IMR-90 (cell line): Measurements from ENCODE around the gene SCGB1A1. TPM values are rescaled to one million over a fixed set of nuclear protein-coding genes. Genes with fewer than 3 reads are reported as not detected.

Experiments
- ATAC-seq: fragments of 200-7000 bp; cut with Tn5 transposase; 2 replicates; pipeline ENCODE4 v1.9.1; 2020; ENCODE audit warnings: low read depth, mild to moderate bottlenecking, moderate library complexity
- BruUV-seq: library from RNA; stranded (reverse); fragments of 400-500 nt; replicated peaks from 2 replicates; lab custom pipeline; 2021; lab: Mats Ljungman, UMichigan
- CTCF ChIA-PET: fragments of 300-600 bp; formaldehyde crosslinking; extraction: SDS; loops from one replicate; lab custom pipeline; 2021; ENCODE audit warnings: antibody characterized with exemption; lab: Yijun Ruan, JAX
- POLR2A ChIA-PET: fragments of 300-600 bp; sonication (Branson Sonifier 250); formaldehyde crosslinking; loops from one replicate; lab custom pipeline; 2022; ENCODE audit warnings: antibody characterized with exemption; ENCODE audit not compliant: unreplicated experiment; lab: Charles Lee
- DNase-seq: peaks from one replicate; pipeline ENCODE4 v3.0.0; 2013
- H2AFZ ChIP-seq: replicated peaks from 2 replicates; pipeline ENCODE3; 2013; ENCODE audit warnings: low read length, mild to moderate bottlenecking; ENCODE audit not compliant: poor library complexity
- H2AK5ac ChIP-seq: 2 replicates; pipeline ENCODE4 v1.6.1; 2013; ENCODE audit warnings: low read depth, low read length, inconsistent platforms
- H2AK9ac ChIP-seq: replicated peaks from 2 replicates; pipeline ENCODE3; 2013; ENCODE audit warnings: mild to moderate bottlenecking, low read depth, low read length, moderate library complexity; ENCODE audit not compliant: poor library complexity
- H2BK120ac ChIP-seq: 2 replicates; pipeline ENCODE4 v1.6.1; 2013; ENCODE audit warnings: low read depth, low read length, inconsistent platforms
- H2BK15ac ChIP-seq: 3 replicates; pipeline ENCODE4 v1.6.1; 2013; ENCODE audit warnings: low read depth, low read length, inconsistent platforms
- H2BK20ac ChIP-seq: 2 replicates; pipeline ENCODE4 v1.6.1; 2013; ENCODE audit warnings: low read depth, mild to moderate bottlenecking, inconsistent platforms, low read length, moderate library complexity
- H2BK5ac ChIP-seq: 2 replicates; pipeline ENCODE4 v1.6.1; 2013; ENCODE audit warnings: mild to moderate bottlenecking, low read depth, low read length, inconsistent platforms; ENCODE audit not compliant: poor library complexity, severe bottlenecking
- H3K14ac ChIP-seq: replicated peaks from 2 replicates; pipeline ENCODE4 v1.6.1; 2013; ENCODE audit warnings: low read depth, low read length, inconsistent platforms
- H3K18ac ChIP-seq: 2 replicates; pipeline ENCODE4 v1.6.1; 2013; ENCODE audit warnings: low read depth, low read length, control low read depth
- H3K23ac ChIP-seq: 2 replicates; pipeline ENCODE4 v1.6.1; 2013; ENCODE audit warnings: low read depth, low read length, inconsistent platforms
- H3K27ac ChIP-seq: 2 replicates; pipeline ENCODE4 v1.5.1; 2013; ENCODE audit warnings: mild to moderate bottlenecking, control low read depth, low read length; ENCODE audit not compliant: insufficient read depth
- H3K27me3 ChIP-seq: 2 replicates; pipeline ENCODE4 v1.6.1; 2013; ENCODE audit warnings: low read length; ENCODE audit not compliant: control insufficient read depth, insufficient read depth
- H3K36me3 ChIP-seq: 2 replicates; pipeline ENCODE4 v1.6.1; 2013; ENCODE audit warnings: low read length, mixed read lengths; ENCODE audit not compliant: control insufficient read depth, insufficient read depth
- H3K4ac ChIP-seq: 2 replicates; pipeline ENCODE4 v1.6.1; 2013; ENCODE audit warnings: low read depth, low read length, inconsistent platforms
- H3K4me1 ChIP-seq: 2 replicates; pipeline ENCODE4 v1.6.1; 2013; ENCODE audit warnings: low read length, mixed read lengths; ENCODE audit not compliant: control insufficient read depth, insufficient read depth
- H3K4me2 ChIP-seq: 2 replicates; pipeline ENCODE4 v1.6.1; 2013; ENCODE audit warnings: low read depth, mild to moderate bottlenecking, control low read depth, low read length, moderate library complexity
- H3K4me3 ChIP-seq: 2 replicates; pipeline ENCODE4 v1.5.1; 2013; ENCODE audit warnings: low read depth, mild to moderate bottlenecking, control low read depth, low read length, moderate library complexity; ENCODE audit not compliant: insufficient read depth
- H3K56ac ChIP-seq: 2 replicates; pipeline ENCODE4 v1.6.1; 2013; ENCODE audit warnings: low read length, inconsistent platforms; ENCODE audit not compliant: insufficient read depth; ENCODE audit errors: extremely low read depth
- H3K79me1 ChIP-seq, 2 experiments: 2 replicates each; pipeline ENCODE4 v1.6.1; 2013; ENCODE audit warnings: low read length in 2 of 2, inconsistent platforms in 1 of 2, low read depth in 1 of 2
- H3K9ac ChIP-seq: 2 replicates; pipeline ENCODE4 v1.6.1; 2013; ENCODE audit warnings: low read depth, low read length, control low read depth
- H3K9me1 ChIP-seq: 2 replicates; pipeline ENCODE4 v1.6.1; 2013; ENCODE audit warnings: low read length, inconsistent platforms; ENCODE audit not compliant: insufficient read depth
- H3K9me3 ChIP-seq: 2 replicates; pipeline ENCODE4 v1.6.1; 2013; ENCODE audit warnings: low read length; ENCODE audit not compliant: control insufficient read depth, insufficient read depth
- H4K20me1 ChIP-seq: 2 replicates; pipeline ENCODE4 v1.6.1; 2013; ENCODE audit warnings: low read length, inconsistent platforms; ENCODE audit not compliant: insufficient read depth
- H4K5ac ChIP-seq: 2 replicates; pipeline ENCODE4 v1.6.1; 2013; ENCODE audit warnings: mild to moderate bottlenecking, low read depth, low read length, control low read depth
- H4K8ac ChIP-seq, 2 experiments: 2 replicates each; pipeline ENCODE4 v1.6.1; 2013; ENCODE audit warnings: low read depth in 2 of 2, low read length in 2 of 2, control low read depth in 1 of 2, inconsistent platforms in 1 of 2
- H4K91ac ChIP-seq: 2 replicates; pipeline ENCODE4 v1.6.1; 2013; ENCODE audit warnings: low read depth, low read length, inconsistent platforms; ENCODE audit not compliant: insufficient read depth
- BHLHE40 ChIP-seq: fragments of 150-350 bp; IDR thresholded peaks from 2 replicates; pipeline ENCODE4 v1.6.1; 2016; ENCODE audit warnings: mild to moderate bottlenecking, low read depth, low read length
- CEBPB ChIP-seq: IDR thresholded peaks from 2 replicates; pipeline ENCODE4 v1.6.1; 2012; ENCODE audit warnings: low read depth, low read length, improper control_type of control experiment
- CHD1 ChIP-seq: IDR thresholded peaks from 2 replicates; pipeline ENCODE4 v1.6.1; 2012; ENCODE audit warnings: low read depth, low read length, improper control_type of control experiment
- CTCF ChIP-seq: conservative IDR thresholded peaks from 2 replicates; pipeline ENCODE4 v1.5.1; 2012; ENCODE audit warnings: mild to moderate bottlenecking, low read depth, low read length, improper control_type of control experiment
- ELK1 ChIP-seq: fragments of 150-350 bp; IDR thresholded peaks from 2 replicates; pipeline ENCODE4 v1.6.1; 2016; ENCODE audit warnings: low read depth, mild to moderate bottlenecking, low read length, moderate library complexity, borderline replicate concordance
- FOS ChIP-seq: fragments of 150-350 bp; IDR thresholded peaks from 2 replicates; pipeline ENCODE4 v1.6.1; 2016; ENCODE audit warnings: low read depth, low read length
- MAFK ChIP-seq: IDR thresholded peaks from 2 replicates; pipeline ENCODE4 v1.6.1; 2012; ENCODE audit warnings: low read depth, low read length, improper control_type of control experiment
- MAZ ChIP-seq: IDR thresholded peaks from 2 replicates; pipeline ENCODE4 v1.6.1; 2012; ENCODE audit warnings: low read depth, mild to moderate bottlenecking, low read length, improper control_type of control experiment, moderate library complexity, borderline replicate concordance
- MXI1 ChIP-seq: IDR thresholded peaks from 2 replicates; pipeline ENCODE4 v1.6.1; 2012; ENCODE audit warnings: low read depth, mild to moderate bottlenecking, low read length, moderate library complexity, borderline replicate concordance
- NFE2L2 ChIP-seq: fragments of 150-350 bp; IDR thresholded peaks from 2 replicates; pipeline ENCODE4 v1.6.1; 2016; ENCODE audit warnings: low read depth, mild to moderate bottlenecking, low read length
- POLR2A ChIP-seq: IDR thresholded peaks from 2 replicates; pipeline ENCODE4 v1.6.1; 2012; ENCODE audit warnings: mild to moderate bottlenecking, low read depth, low read length
- RAD21 ChIP-seq: IDR thresholded peaks from 2 replicates; pipeline ENCODE4 v1.6.1; 2012; ENCODE audit warnings: low read length, improper control_type of control experiment
- RCOR1 ChIP-seq: IDR thresholded peaks from 2 replicates; pipeline ENCODE4 v1.6.1; 2012; ENCODE audit warnings: mild to moderate bottlenecking, low read length, improper control_type of control experiment; ENCODE audit not compliant: insufficient replicate concordance
- RFX5 ChIP-seq: IDR thresholded peaks from 2 replicates; pipeline ENCODE4 v1.8.0; 2012; ENCODE audit warnings: low read depth, mild to moderate bottlenecking, low read length, moderate library complexity
- SMC3 ChIP-seq: fragments of 150-350 bp; IDR thresholded peaks from 2 replicates; pipeline ENCODE4 v1.6.1; 2016; ENCODE audit warnings: low read depth, mild to moderate bottlenecking, antibody characterized with exemption, low read length, moderate library complexity
- USF2 ChIP-seq: fragments of 150-350 bp; IDR thresholded peaks from 2 replicates; pipeline ENCODE4 v1.6.1; 2017; ENCODE audit warnings: mild to moderate bottlenecking, antibody characterized with exemption, low read length, low read depth
- WGBS, 2 experiments: methylation state at CpG; one replicate each; pipeline versions ENCODE4 v1.1.5 to v1.1.7; 2013; ENCODE audit warnings: missing lambda C conversion rate in 2 of 2; ENCODE audit not compliant: insufficient read length in 1 of 2; ENCODE audit errors: extremely low coverage in 2 of 2; 5-methylcytosine and 5-hydroxymethylcytosine counted together
- dilution Hi-C: fragments of 300-500 bp; cut with HindIII; formaldehyde crosslinking; loops from one replicate; pipeline ENCODE4 v1.14.3; 2018; ENCODE audit warnings: low sequenced_read_pairs; ENCODE audit not compliant: unreplicated experiment
- in situ Hi-C: fragments of 300-500 bp; cut with MboI; formaldehyde crosslinking; loops from 3 replicates; pipeline ENCODE4 v1.14.3; 2019; ENCODE audit warnings: low sequenced_read_pairs, inconsistent platforms, mixed read lengths
- intact Hi-C: fragments of 100-400 bp; cut with micrococcal nuclease; formaldehyde crosslinking; loops from 2 replicates; pipeline ENCODE4 v1.10.0; 2022
- polyA plus RNA-seq, 3 experiments: library from polyadenylated mRNA; depleted of rRNA; stranded (reverse); fragments of >200 nt; gene quantifications; 2 replicates each; pipeline ENCODE4 v1.2.3, GENCODE V29; 2012; ENCODE audit warnings: low replicate concordance in 1 of 3
- total RNA-seq: library from RNA; depleted of rRNA; stranded (reverse); fragments of >200 nt; gene quantifications from 2 replicates; pipeline ENCODE4 v1.2.3, GENCODE V29; 2012

SCGB1A1 gene
- total and polyA plus RNA-seq, 2 of the 4 experiments (the other 2 are of a cell fraction), result not detected

- no peak overlapping the region for H2BK20ac ChIP-seq
- H4K20me1 ChIP-seq, result no peaks in the 10 kb centered on the region
- H2BK120ac ChIP-seq, result no peak overlapping the region
- H3K9ac ChIP-seq, result no peak overlapping the region
- WGBS, 2 experiments, result no CpG with 5 or more reads among the region's 4 CpGs
- H3K4ac ChIP-seq, result no peak overlapping the region
- no peak overlapping the region for H4K8ac ChIP-seq
- ATAC-seq (no peak), DNase-seq (no peak)
- no peak overlapping the region for H4K91ac ChIP-seq
- no peak overlapping the region for H2BK15ac ChIP-seq
- no peak overlapping the region for H3K4me2 ChIP-seq
- H3K4me3 ChIP-seq, result no peak overlapping the region
- no peak overlapping the region; the same call in 1 of the 2 replicates for H3K14ac ChIP-seq
- no peak overlapping the region for H4K5ac ChIP-seq
- H3K9me3 ChIP-seq, result peaks cover 2% of the 10 kb centered on the region
- no peaks in the 10 kb centered on the region for H3K9me1 ChIP-seq
- BruUV-seq, result no TSS peak
- H3K18ac ChIP-seq, result no peak overlapping the region
- H3K23ac ChIP-seq, result no peak overlapping the region
- dilution Hi-C loops, result no loop called here
- ChIA-PET CTCF (no interaction called here), POLR2A (no interaction called here)
- in situ Hi-C loops, result no loop called here
- H2AK9ac ChIP-seq, result no peak overlapping the region
- H3K79me1 ChIP-seq, result no peaks in the 10 kb centered on the region
- H3K27me3 ChIP-seq, result no peaks in the 10 kb centered on the region
- H3K4me1 ChIP-seq, result peaks cover 12% of the 10 kb centered on the region
- TF ChIP-seq MAZ (no peak), ELK1 (no peak), CEBPB (no peak), RCOR1 (no peak), SMC3 (no peak), FOS (no peak), MXI1 (no peak), MAFK (no peak), RAD21 (no peak), CHD1 (no peak), CTCF (no peak), RFX5 (no peak), POLR2A (no peak), USF2 (no peak), NFE2L2 (no peak), BHLHE40 (no peak)
- H2AFZ ChIP-seq, result no peak overlapping the region
- H3K56ac ChIP-seq, result no peak overlapping the region
- intact Hi-C loops, result no loop called here
- no peaks in the 10 kb centered on the region for H3K36me3 ChIP-seq
- H2AK5ac ChIP-seq, result no peak overlapping the region
- H2BK5ac ChIP-seq, result no peak overlapping the region
- H3K27ac ChIP-seq, result no peak overlapping the region
These were observed 37.8 kb downstream of the SCGB1A1 start for GRCh38 chr11:62456630-62457029.
